ENCODE data around the gene MZB1. TPM values are rescaled to one million over a fixed set of nuclear protein-coding genes. Genes with fewer than 3 reads are reported as not detected.

The MZB1 gene
- total RNA-seq, 1 experiment from 2014 or later: 1.1 TPM

DNA sequence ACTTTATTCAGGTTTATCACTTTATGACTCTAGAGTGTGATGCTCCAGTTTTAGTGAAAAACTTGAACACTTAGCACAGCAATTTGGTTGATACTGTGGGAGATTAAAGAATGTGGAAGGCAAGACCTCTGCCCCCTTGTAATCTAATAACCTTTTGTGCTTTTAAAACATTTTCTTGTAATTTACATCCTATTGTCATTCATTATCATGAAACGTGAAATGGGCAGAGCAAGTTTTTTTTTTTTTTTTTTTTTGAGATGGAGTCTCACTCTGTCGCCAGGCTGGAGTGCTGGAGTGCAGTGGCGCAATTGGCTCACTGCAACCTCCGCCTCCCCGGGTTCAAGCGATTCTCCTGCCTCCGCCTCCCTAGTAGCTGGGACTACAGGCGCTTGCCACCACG lies 46.2 kb downstream of the MZB1 start:
- DNase-seq (ENCODE audit: low spot score) (no peak), ATAC-seq (no peak)
- Mint-ChIP-seq H3K27me3 (ENCODE audit: low read depth) (no peaks in the 10 kb centered on the region), H3K36me3 (peaks cover 35% of the 10 kb centered on the region), H3K27ac (peak overlapping the region; percentile 99), H3K4me1 (peaks cover 26% of the 10 kb centered on the region), H3K9me3 (peaks cover 8% of the 10 kb centered on the region), H3K4me3 (peak overlapping the region; percentile 97)
- CTCF ChIA-PET: no interaction called here
- POLR2A ChIA-PET: no interaction called here
- TF ChIP-seq GABPB1 (CRISPR knock-in tag; IDR thresholded peaks at IDR 0.05) (no peak), CTCF (IDR thresholded peaks at IDR 0.05) (no peak), PREB (CRISPR knock-in tag; IDR thresholded peaks at IDR 0.05; ENCODE audit: borderline replicate concordance) (no peak), CREM (CRISPR knock-in tag; IDR thresholded peaks at IDR 0.05) (no peak), MYBL2 (CRISPR knock-in tag; IDR thresholded peaks at IDR 0.05) (no peak), ZMAT4 (CRISPR knock-in tag; IDR thresholded peaks at IDR 0.05) (no peak), ZNF138 (CRISPR knock-in tag; conservative IDR thresholded peaks at IDR 0.05) (no peak), TEAD4 (CRISPR knock-in tag; IDR thresholded peaks at IDR 0.05) (no peak), NFYB (CRISPR knock-in tag; conservative IDR thresholded peaks at IDR 0.05; ENCODE audit: low read depth) (no peak), IRF2 (CRISPR knock-in tag; IDR thresholded peaks at IDR 0.05; ENCODE audit: borderline replicate concordance, low read depth) (no peak), NR2C2 (CRISPR knock-in tag; IDR thresholded peaks at IDR 0.05) (no peak), GTF2I (CRISPR knock-in tag; conservative IDR thresholded peaks at IDR 0.05) (no peak), AR (CRISPR knock-in tag; IDR thresholded peaks at IDR 0.05) (no peak)
- TF ChIP-seq, protein P1, sequence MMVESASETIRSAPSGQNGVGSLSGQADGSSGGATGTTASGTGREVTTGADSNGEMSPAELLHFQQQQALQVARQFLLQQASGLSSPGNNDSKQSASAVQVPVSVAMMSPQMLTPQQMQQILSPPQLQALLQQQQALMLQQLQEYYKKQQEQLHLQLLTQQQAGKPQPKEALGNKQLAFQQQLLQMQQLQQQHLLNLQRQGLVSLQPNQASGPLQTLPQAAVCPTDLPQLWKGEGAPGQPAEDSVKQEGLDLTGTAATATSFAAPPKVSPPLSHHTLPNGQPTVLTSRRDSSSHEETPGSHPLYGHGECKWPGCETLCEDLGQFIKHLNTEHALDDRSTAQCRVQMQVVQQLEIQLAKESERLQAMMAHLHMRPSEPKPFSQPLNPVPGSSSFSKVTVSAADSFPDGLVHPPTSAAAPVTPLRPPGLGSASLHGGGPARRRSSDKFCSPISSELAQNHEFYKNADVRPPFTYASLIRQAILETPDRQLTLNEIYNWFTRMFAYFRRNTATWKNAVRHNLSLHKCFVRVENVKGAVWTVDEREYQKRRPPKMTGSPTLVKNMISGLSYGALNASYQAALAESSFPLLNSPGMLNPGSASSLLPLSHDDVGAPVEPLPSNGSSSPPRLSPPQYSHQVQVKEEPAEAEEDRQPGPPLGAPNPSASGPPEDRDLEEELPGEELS (CRISPR knock-in tag; IDR thresholded peaks at IDR 0.05): no peak
- TF ChIP-seq, protein P2, sequence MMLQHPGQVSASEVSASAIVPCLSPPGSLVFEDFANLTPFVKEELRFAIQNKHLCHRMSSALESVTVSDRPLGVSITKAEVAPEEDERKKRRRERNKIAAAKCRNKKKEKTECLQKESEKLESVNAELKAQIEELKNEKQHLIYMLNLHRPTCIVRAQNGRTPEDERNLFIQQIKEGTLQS (CRISPR knock-in tag; conservative IDR thresholded peaks at IDR 0.05): no peak
- TF ChIP-seq, protein P3, sequence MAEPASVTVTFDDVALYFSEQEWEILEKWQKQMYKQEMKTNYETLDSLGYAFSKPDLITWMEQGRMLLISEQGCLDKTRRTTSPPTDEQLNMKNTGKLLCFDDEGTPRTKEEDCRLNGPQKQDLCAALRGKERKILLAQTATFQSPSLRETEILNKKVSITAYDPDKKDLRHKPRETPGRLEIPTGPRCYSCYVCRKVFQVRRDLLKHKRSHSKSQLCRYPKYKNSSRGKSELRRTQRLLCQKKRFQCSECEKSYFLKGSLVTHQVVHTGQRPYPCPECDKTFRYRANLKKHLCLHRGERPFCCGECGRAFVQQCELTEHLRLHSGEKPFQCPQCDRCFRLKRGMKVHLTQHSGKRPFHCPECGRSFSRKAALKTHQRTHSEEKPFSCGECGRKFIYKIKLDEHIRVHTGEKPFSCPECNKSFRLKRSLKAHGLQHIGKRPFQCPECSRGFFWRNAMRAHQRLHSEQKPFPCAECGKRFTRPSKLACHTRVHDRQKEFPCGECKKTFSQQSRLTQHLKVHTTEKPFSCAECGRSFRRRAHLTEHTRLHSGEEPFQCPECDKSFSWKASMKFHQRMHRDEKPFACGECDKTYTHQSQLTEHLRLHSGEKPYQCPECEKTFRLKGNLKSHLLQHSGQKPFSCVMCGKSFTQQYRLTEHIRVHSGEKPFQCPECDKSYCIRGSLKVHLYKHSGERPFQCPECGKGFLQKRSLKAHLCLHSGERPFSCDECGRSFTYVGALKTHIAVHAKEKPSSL (CRISPR knock-in tag; conservative IDR thresholded peaks at IDR 0.05): no peak
- TF ChIP-seq, protein P4, sequence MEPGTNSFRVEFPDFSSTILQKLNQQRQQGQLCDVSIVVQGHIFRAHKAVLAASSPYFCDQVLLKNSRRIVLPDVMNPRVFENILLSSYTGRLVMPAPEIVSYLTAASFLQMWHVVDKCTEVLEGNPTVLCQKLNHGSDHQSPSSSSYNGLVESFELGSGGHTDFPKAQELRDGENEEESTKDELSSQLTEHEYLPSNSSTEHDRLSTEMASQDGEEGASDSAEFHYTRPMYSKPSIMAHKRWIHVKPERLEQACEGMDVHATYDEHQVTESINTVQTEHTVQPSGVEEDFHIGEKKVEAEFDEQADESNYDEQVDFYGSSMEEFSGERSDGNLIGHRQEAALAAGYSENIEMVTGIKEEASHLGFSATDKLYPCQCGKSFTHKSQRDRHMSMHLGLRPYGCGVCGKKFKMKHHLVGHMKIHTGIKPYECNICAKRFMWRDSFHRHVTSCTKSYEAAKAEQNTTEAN (CRISPR knock-in tag; IDR thresholded peaks at IDR 0.05): no peak

All from WTC11 (cell line).